GM08714 (cell line): Measurements from ENCODE around the gene KCNMB3.
"Not testable (repeated sequence)": the region's sequence is repeated elsewhere in the genome, so short reads cannot be mapped to it uniquely, and the experiment has no call there.

Experiments
- H3K4me3 ChIP-seq: fragments of 200-500 bp; sonication (Bioruptor generic); 2 replicates; pipeline ENCODE4 v1.5.1; 2014; ENCODE audit warnings: mild to moderate bottlenecking, low read length, inconsistent platforms
- ZNF274 ChIP-seq: IDR thresholded peaks from 2 replicates; pipeline ENCODE4 v1.6.1; 2012; ENCODE audit warnings: mild to moderate bottlenecking, low read depth, low read length

Gene KCNMB3

GRCh38 chr3:179250803-179251476 is at the start of gene KCNMB3:
Gene KCNMB3 (minus strand): TSS chr3:179251114. CDS start chr3:179250990, 124 bp downstream.
- no peak within 1 kb of the TSS for H3K4me3 ChIP-seq
- TF ChIP-seq ZNF274, result no peak

GRCh38 chr3:179299999-179300613 is 49.2 kb upstream of the KCNMB3 start:
- TF ChIP-seq ZNF274, result no peak
- H3K4me3 ChIP-seq, result no peak overlapping the region

GRCh38 chr3:179299316-179299715 is 48.4 kb upstream of the KCNMB3 start:
- no peak overlapping the region for H3K4me3 ChIP-seq
- TF ChIP-seq ZNF274, result no peak

GRCh38 chr3:179297971-179298725 is 47.2 kb upstream of the KCNMB3 start:
- no peak overlapping the region for H3K4me3 ChIP-seq
- TF ChIP-seq ZNF274, result no peak

GRCh38 chr3:179292450-179292849 is 41.5 kb upstream of the KCNMB3 start:
- no peak for TF ChIP-seq ZNF274
- H3K4me3 ChIP-seq, result no peak overlapping the region

- no peak overlapping the region for H3K4me3 ChIP-seq
- no peak for TF ChIP-seq ZNF274
Measured at GRCh38 chr3:179289295-179289694, 38.4 kb upstream of the KCNMB3 start.

GRCh38 chr3:179288845-179289244 is 37.9 kb upstream of the KCNMB3 start:
- no peak for TF ChIP-seq ZNF274
- H3K4me3 ChIP-seq, result no peak overlapping the region

GRCh38 chr3:179286331-179286730 is 35.4 kb upstream of the KCNMB3 start:
- TF ChIP-seq ZNF274, result no peak
- H3K4me3 ChIP-seq, result no peak overlapping the region

- TF ChIP-seq ZNF274, result no peak
- no peak overlapping the region for H3K4me3 ChIP-seq
Measured at GRCh38 chr3:179281825-179282224, 30.9 kb upstream of the KCNMB3 start.

GRCh38 chr3:179279837-179280236 is 28.9 kb upstream of the KCNMB3 start:
- H3K4me3 ChIP-seq, result no peak overlapping the region
- no peak for TF ChIP-seq ZNF274

- H3K4me3 ChIP-seq, result no peak overlapping the region
- no peak for TF ChIP-seq ZNF274
Measured at GRCh38 chr3:179278932-179279693, 28.2 kb upstream of the KCNMB3 start.

- H3K4me3 ChIP-seq, result no peak overlapping the region
- TF ChIP-seq ZNF274, result no peak
Measured at GRCh38 chr3:179278151-179278550, 27.2 kb upstream of the KCNMB3 start.

- TF ChIP-seq ZNF274, result no peak
- no peak overlapping the region for H3K4me3 ChIP-seq
Measured at GRCh38 chr3:179276743-179277142, 25.8 kb upstream of the KCNMB3 start.

GRCh38 chr3:179276001-179276400 is 25.1 kb upstream of the KCNMB3 start:
- H3K4me3 ChIP-seq, result no peak overlapping the region

GRCh38 chr3:179274434-179274833 is 23.5 kb upstream of the KCNMB3 start:
- not testable (repeated sequence) for H3K4me3 ChIP-seq

More at GRCh38 chr3:179276001-179276400, 25.1 kb upstream of the KCNMB3 start:
- no peak for TF ChIP-seq ZNF274
